MV-4-11 (cell line): ENCODE data around the gene GTF2A2.

Source experiments
- DNase-seq: peaks from one replicate; lab custom pipeline; 2025; lab: John Stamatoyannopoulos, UW

GTF2A2 gene

DNA sequence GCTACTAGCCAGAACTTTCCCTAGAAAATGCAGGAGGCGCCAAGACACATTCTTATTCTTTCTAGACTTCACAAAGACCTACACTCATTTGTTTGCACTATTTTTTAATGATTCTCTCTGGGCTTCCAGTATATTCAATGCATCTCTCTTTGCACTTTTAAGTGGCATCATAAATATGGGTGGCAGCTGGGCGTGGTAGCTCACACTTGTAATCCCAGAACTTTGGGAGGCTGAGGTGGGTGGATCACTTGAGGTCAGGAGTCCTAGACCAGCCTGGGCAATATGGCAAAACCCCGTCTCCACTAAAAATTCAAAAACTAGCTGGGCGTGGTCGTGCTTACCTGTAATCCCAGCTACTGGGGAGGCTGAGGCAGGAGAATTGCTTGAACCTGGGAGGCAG lies 51.3 kb downstream of the GTF2A2 start:
- no peak for DNase-seq

DNA sequence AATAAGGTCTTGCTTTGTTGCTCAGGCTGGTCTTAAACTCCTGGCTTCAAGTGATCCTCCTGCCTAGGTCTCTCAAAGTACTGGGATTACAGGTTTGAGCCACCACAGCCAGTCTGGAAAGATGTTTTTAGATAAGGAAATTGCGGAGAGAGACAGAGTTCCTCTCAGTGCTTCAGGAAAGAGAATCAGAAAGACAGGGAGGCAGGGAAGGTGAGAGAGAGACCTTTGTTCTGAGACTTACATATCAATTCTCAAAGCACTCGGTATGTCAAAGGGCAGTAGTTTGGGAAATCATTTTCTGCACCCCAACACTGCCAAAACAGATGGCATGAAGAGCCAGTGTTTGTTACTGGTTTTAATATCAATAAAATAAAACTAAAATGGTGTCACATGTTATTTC lies 58.9 kb downstream of the GTF2A2 start:
- DNase-seq: no peak

DNA sequence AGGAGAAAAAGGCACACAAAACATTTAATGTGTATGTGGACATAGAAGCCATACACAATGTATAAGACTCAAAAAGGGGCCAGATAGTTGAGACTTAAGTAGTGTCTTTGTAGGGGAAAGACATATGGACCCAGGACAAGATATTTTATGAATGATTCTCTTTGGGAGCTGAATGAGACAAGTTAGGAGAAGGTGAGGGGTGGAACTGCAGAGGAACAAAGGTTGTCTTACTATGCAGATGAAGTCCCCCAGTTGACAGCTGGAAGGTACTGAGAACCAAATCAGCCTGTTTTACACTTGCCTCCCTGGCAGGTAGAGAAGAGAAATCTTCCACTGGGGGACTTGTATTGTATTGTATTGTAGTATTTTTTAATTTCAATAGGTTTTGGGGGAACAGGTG lies 60.7 kb downstream of the GTF2A2 start:
- DNase-seq: no peak

DNA sequence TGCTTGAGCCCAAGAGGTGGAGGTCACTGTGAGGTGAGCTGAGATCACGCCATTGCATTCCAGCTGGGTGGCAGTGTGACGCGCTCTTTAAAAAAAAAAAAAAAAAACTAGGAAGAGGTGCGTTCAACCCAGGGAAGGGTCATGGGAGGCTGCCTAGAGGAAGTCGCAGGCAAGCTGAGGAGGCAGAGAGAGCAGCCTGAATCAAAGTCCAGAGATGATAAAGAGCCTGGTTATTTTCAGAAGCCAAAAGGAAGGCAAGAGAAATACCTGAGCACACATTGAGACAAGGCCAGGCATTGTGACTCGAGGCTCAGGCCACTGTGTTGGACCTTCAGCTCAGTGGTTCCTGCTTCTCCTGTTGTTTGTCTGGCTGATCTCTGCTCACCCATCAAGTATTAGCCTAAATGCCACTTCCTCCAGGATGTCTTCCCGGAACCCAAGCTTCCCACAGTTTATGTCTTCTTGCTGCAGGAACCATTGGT lies 61.8 kb downstream of the GTF2A2 start:
- DNase-seq: no peak

DNA sequence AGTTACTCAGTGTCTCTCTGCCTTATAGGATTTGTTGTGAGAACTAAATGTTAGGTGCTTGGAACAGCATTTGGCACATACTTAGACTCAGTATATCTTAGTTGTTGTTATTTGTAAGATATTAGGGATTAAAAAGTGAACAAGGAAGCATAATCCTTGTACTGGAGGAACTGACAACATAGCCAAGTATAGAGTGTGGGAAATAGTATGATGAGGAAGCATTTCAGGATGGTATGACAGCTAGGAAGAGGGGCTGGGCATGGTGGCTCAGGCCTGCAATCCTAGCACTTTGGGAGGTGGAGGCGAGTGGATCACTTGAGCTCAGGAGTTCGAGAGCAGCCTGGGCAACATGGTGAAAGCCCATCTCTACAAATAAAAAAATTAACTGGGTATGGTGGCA lies 62.3 kb downstream of the GTF2A2 start:
- no peak for DNase-seq

DNA sequence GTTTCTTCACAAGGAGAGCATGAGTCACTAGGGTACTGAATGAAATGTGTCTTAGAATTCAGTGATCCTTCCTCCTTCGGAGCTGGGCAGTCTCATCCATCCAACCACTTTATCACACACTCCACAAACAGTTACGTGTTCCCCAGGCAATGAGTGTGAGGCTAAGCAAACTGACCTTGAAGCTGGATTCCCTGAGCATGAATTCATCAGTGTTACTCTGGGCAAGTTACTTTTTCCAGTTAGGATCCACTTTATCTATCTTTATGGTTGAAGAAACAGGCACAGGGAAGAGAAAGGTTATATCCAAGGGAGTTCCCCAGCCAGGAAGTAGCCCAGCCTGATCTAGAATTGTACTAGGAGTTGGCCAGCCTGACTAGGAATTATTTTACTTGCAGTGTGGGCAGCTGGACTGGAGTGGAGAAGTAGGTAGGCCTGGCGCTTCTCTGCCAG lies 62.8 kb downstream of the GTF2A2 start:
- DNase-seq: peak; percentile 31

DNA sequence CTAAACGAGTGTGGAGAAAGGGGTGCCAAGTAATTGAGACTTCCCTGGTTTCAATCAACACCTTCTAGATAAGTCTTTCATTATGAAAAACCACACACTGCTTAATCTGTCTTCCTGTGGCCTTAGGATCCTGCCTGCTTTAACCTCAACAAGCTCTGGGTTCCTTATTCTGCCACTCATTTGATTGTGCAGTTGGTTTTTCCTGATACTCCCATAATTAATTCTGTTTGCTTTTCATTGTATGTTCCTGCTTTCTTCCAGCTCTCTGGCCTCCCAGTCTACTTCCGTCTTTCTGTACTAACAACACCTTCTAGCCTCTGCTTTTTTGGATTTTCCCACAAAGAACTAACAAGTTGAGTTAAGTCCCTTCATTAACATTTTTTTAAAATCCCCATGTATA lies 66.0 kb downstream of the GTF2A2 start:
- peak; percentile 59 for DNase-seq

DNA sequence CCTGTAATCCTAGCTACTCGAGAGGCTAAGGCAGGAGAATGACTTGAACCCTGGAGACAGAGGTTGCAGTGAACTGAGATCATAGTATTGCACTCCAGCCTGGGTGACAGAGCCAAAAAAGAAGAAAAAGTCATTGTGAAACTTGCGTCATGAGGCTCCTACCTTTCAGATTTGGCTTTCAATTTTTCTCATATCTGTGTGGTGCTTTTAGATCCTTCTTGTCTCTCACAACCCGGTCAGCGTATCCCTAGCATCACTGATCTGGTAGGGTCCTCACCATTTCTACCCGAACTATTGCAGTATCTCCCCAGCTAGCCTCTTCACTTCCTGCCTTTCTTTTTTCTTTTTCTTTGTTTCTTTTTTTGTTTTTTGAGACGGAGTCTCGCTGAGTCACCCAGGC lies 67.3 kb downstream of the GTF2A2 start:
- DNase-seq: peak; percentile 21
